Endothelial cell of umbilical vein (primary cell): ENCODE data around the gene KCNJ4. TPM values are rescaled to one million over a fixed set of nuclear protein-coding genes. Genes with fewer than 3 reads are reported as not detected.

Experiments used
- BruUV-seq: library from RNA; stranded (reverse); fragments of 400-500 nt; replicated peaks from 2 replicates; lab custom pipeline; 2021; lab: Mats Ljungman, UMichigan
- CTCF ChIA-PET: fragments of 300-600, 350-600 bp; sonication (Branson Sonifier 250); formaldehyde crosslinking; loops from one replicate; lab custom pipeline; 2021; ENCODE audit warnings: antibody characterized with exemption, inconsistent platforms; lab: Charles Lee
- POLR2A ChIA-PET: fragments of 300-600, 350-600 bp; sonication (Branson Sonifier 250); formaldehyde crosslinking; loops from one replicate; lab custom pipeline; 2021; ENCODE audit warnings: antibody characterized with exemption, inconsistent platforms; lab: Charles Lee
- DNase-seq: peaks from one replicate; pipeline ENCODE4 v3.0.0-alpha.2; 2011; ENCODE audit warnings: low read depth, low spot score
- FAIRE-seq: peaks from 2 replicates; lab custom pipeline; 2011; peaks lifted over from hg19 to GRCh38; lab: Jason Lieb, UNC
- H2AFZ ChIP-seq: 2 replicates; pipeline ENCODE4 v1.6.0; 2012; ENCODE audit warnings: low read depth, low read length, control low read depth, inconsistent platforms
- H3K27ac ChIP-seq: 2 replicates; pipeline ENCODE4 v1.5.1; 2011; ENCODE audit warnings: low read depth, mild to moderate bottlenecking, control low read depth, low read length, moderate library complexity; ENCODE audit not compliant: insufficient read depth
- H3K27me3 ChIP-seq, 2 experiments: 2 replicates each; pipeline versions ENCODE4 v1.6.0 to v1.6.1; 2011; ENCODE audit warnings: low read length in 2 of 2, mixed read lengths in 1 of 2; ENCODE audit not compliant: control insufficient read depth in 2 of 2, insufficient read depth in 2 of 2
- H3K36me3 ChIP-seq, 2 experiments: 2 replicates in 1 of 2; 3 replicates in 1 of 2; pipeline ENCODE4 v1.5.1; 2011; ENCODE audit warnings: low read length in 2 of 2, mild to moderate bottlenecking in 1 of 2, moderate library complexity in 1 of 2; ENCODE audit not compliant: control insufficient read depth in 2 of 2, insufficient read depth in 2 of 2; ENCODE audit errors: extremely low read depth in 1 of 2
- H3K4me1 ChIP-seq: 3 replicates; pipeline ENCODE4 v1.5.1; 2011; ENCODE audit warnings: mild to moderate bottlenecking, low read length; ENCODE audit not compliant: control insufficient read depth, insufficient read depth; ENCODE audit errors: extremely low read depth
- H3K4me2 ChIP-seq: 2 replicates; pipeline ENCODE4 v1.6.1; 2011; ENCODE audit warnings: low read length, control low read depth, mixed read lengths; ENCODE audit not compliant: insufficient read depth
- H3K4me3 ChIP-seq, 3 experiments: fragments of 200-600 bp in 1 of 3; sonication (generic), shearing (Covaris generic) in 1 of 3; replicated peaks in 1 of 3; 2 replicates each; pipeline ENCODE4 v1.5.1; 2011 to 2016; ENCODE audit warnings: control low read depth in 3 of 3, low read length in 3 of 3, mild to moderate bottlenecking in 2 of 3, inconsistent platforms in 1 of 3, low read depth in 1 of 3, moderate library complexity in 1 of 3; ENCODE audit not compliant: insufficient read depth in 1 of 3
- H3K79me2 ChIP-seq: 2 replicates; pipeline ENCODE4 v1.6.0; 2012; ENCODE audit warnings: low read length, inconsistent platforms; ENCODE audit not compliant: control insufficient read depth, insufficient read depth
- H3K9ac ChIP-seq: replicated peaks from 2 replicates; pipeline ENCODE3; 2011; ENCODE audit warnings: low read length, control low read depth; ENCODE audit not compliant: insufficient read depth; ENCODE audit errors: extremely low read depth
- H3K9me1 ChIP-seq: replicated peaks from 3 replicates; pipeline ENCODE4 v1.6.0; 2011; ENCODE audit warnings: mild to moderate bottlenecking, low read length; ENCODE audit not compliant: control insufficient read depth, insufficient read depth; ENCODE audit errors: extremely low read depth
- H3K9me3 ChIP-seq: replicated peaks from 2 replicates; pipeline ENCODE4 v1.5.1; 2012; ENCODE audit warnings: low read length, inconsistent platforms; ENCODE audit not compliant: control insufficient read depth, insufficient read depth
- H4K20me1 ChIP-seq: replicated peaks from 2 replicates; pipeline ENCODE3; 2011; ENCODE audit warnings: mild to moderate bottlenecking, low read length; ENCODE audit not compliant: control insufficient read depth, insufficient read depth; ENCODE audit errors: extremely low read depth
- EZH2 ChIP-seq: IDR thresholded peaks from 2 replicates; pipeline ENCODE4 v1.6.1; 2012; ENCODE audit warnings: borderline replicate concordance, low read depth, mild to moderate bottlenecking, moderate library complexity, low read length, inconsistent platforms; ENCODE audit not compliant: severe bottlenecking
- FOS ChIP-seq: IDR thresholded peaks from 2 replicates; pipeline ENCODE4 v1.6.1; 2011; ENCODE audit warnings: mild to moderate bottlenecking, low read length, moderate library complexity, borderline replicate concordance; ENCODE audit not compliant: insufficient read depth
- GATA2 ChIP-seq: IDR thresholded peaks from 2 replicates; pipeline ENCODE4 v1.7.0; 2011; ENCODE audit warnings: low read depth, mild to moderate bottlenecking, moderate library complexity, mixed read lengths, low read length; ENCODE audit not compliant: insufficient read length, insufficient read depth
- JUN ChIP-seq: IDR thresholded peaks from 2 replicates; pipeline ENCODE4 v1.6.1; 2011; ENCODE audit warnings: borderline replicate concordance, low read depth; ENCODE audit not compliant: insufficient read length, insufficient read depth
- MYC ChIP-seq: IDR thresholded peaks from one replicate; pipeline ENCODE4 v1.6.1; 2011; ENCODE audit warnings: mild to moderate bottlenecking, low read depth, low read length
- POLR2A ChIP-seq: IDR thresholded peaks from 2 replicates; pipeline ENCODE4 v1.6.1; 2012; ENCODE audit warnings: low read depth, mild to moderate bottlenecking, control low read depth, low read length
- POLR2AphosphoS5 ChIP-seq: IDR thresholded peaks from 2 replicates; pipeline ENCODE4 v1.6.1; 2012; ENCODE audit warnings: low read depth, mild to moderate bottlenecking, control low read depth, low read length, moderate library complexity; ENCODE audit not compliant: insufficient read depth
- dilution Hi-C: fragments of 300-500 bp; cut with MboI; formaldehyde crosslinking; loops from one replicate; pipeline ENCODE4 v1.15.0; 2019; ENCODE audit warnings: low sequenced_read_pairs; ENCODE audit not compliant: extremely low pct_ligation_motif_present
- intact Hi-C: fragments of 100-400 bp; cut with micrococcal nuclease; formaldehyde crosslinking; loops from one replicate; pipeline ENCODE4 v1.10.0; 2022
- polyA plus RNA-seq, 4 experiments: library from polyadenylated mRNA; depleted of rRNA in 3 of 4; stranded (reverse) in 3 of 4; unstranded in 1 of 4; fragments of >200 nt; gene quantifications; 2 replicates each; pipeline versions ENCODE4 v1.2.1 to v1.2.3, GENCODE V29; 2011 to 2012; ENCODE audit warnings: missing spikeins in 1 of 4
- total RNA-seq: library from RNA; stranded (reverse); gene quantifications from 2 replicates; pipeline ENCODE4 v1.2.3, GENCODE V29; 2021
- TF ChIP-seq, protein P1 (sequence below): IDR thresholded peaks from 2 replicates; pipeline ENCODE4 v1.6.1; 2011; ENCODE audit not compliant: insufficient read depth, insufficient read length
- TF ChIP-seq, protein P2 (sequence below), 2 donors: IDR thresholded peaks; 1 replicate in 1 of 2; 2 replicates in 1 of 2; pipeline ENCODE4 v1.5.1; 2011; ENCODE audit warnings: low read length in 2 of 2, mild to moderate bottlenecking in 2 of 2, moderate library complexity in 2 of 2, control low read depth in 1 of 2, inconsistent platforms in 1 of 2, low read depth in 1 of 2; ENCODE audit not compliant: insufficient read depth in 1 of 2; ENCODE audit errors: extremely low read depth in 1 of 2

Gene KCNJ4
- total and polyA plus RNA-seq, 2 donors (not counting 3 experiments of a cell fraction or from before 2014, with no cell fraction given) = not detected

DNA sequence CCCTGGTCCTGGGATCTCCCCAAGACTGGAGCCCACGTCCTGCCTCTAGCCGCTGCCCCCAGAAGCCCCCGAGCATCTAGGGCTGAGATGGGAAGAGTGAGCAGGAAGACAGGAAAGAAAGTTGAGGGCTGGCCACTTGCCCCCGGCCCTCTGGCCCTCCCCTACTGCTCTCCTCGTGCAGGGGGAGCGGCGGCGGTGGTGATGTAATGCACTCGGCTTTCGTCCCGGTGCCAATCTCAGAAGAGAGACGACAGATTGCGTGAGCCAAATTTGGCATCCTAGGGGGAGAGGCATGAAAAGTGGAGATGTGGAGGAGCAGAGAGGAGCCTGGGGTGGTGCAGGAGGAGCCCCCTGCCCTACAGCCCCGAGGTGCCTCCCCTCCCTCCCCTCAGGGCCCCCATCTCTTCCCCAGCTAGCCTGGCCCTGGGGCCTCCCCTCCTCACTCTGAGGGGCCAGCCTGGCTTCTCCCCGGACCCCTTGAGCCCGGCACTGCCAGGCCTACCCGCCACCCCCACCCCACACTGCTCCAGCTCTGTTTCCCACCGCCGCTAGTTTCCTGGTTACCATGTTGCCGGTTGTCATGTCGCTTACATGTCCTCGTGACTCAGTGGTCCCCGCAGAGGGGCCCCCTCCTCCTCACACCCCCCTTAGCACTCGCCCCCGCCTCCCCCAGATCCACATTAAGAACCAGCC lies 2.5 kb downstream of the KCNJ4 start:
- Histone ChIP-seq H3K9me1 (no peaks in the 10 kb centered on the region), H3K36me3 (no peaks in the 10 kb centered on the region), H4K20me1 (no peaks in the 10 kb centered on the region), H3K4me2 (no peak overlapping the region), H3K79me2 (no peaks in the 10 kb centered on the region), H3K4me1 (no peaks in the 10 kb centered on the region), H3K4me3 (no peak overlapping the region), H3K27ac (no peak overlapping the region), H3K9me3 (no peaks in the 10 kb centered on the region), H3K9ac (no peak overlapping the region), H2AFZ (no peak overlapping the region), H3K27me3 (peaks cover 42% of the 10 kb centered on the region in 2 experiments)
- TF ChIP-seq EZH2 = no peak
- TF ChIP-seq, protein P1, sequence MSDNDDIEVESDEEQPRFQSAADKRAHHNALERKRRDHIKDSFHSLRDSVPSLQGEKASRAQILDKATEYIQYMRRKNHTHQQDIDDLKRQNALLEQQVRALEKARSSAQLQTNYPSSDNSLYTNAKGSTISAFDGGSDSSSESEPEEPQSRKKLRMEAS = no peak
- TF ChIP-seq GATA2 = no peak
- no peak for TF ChIP-seq JUN
- TF ChIP-seq POLR2A = no peak
- no peak for TF ChIP-seq FOS
- no peak for TF ChIP-seq MYC
- TF ChIP-seq, protein P2, sequence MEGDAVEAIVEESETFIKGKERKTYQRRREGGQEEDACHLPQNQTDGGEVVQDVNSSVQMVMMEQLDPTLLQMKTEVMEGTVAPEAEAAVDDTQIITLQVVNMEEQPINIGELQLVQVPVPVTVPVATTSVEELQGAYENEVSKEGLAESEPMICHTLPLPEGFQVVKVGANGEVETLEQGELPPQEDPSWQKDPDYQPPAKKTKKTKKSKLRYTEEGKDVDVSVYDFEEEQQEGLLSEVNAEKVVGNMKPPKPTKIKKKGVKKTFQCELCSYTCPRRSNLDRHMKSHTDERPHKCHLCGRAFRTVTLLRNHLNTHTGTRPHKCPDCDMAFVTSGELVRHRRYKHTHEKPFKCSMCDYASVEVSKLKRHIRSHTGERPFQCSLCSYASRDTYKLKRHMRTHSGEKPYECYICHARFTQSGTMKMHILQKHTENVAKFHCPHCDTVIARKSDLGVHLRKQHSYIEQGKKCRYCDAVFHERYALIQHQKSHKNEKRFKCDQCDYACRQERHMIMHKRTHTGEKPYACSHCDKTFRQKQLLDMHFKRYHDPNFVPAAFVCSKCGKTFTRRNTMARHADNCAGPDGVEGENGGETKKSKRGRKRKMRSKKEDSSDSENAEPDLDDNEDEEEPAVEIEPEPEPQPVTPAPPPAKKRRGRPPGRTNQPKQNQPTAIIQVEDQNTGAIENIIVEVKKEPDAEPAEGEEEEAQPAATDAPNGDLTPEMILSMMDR (IDR thresholded peaks at IDR 0.05; ENCODE audit: extremely low read depth in 1 of 2, insufficient read depth in 1 of 2, low read depth in 1 of 2, low read length in 2 of 2) = no peak
- no peak for TF ChIP-seq POLR2AphosphoS5
- intact Hi-C loops (no loop called here), dilution Hi-C loops (no loop called here)
- DNase-seq (no peak), FAIRE-seq (no peak)
- ChIA-PET POLR2A (no interaction called here), CTCF (interaction anchor here (0.9 to 2.1 kb wide), 5 partner anchors 9 to 400 kb away, joined by 3 to 7 read pairs (median 4); no protein-coding TSS in a partner anchor)
- no TSS peak for BruUV-seq
